Measurements from ENCODE around the gene ADORA2A.
A peak's percentile ranks its signal among the peaks of the same experiment; 100 is the strongest.

ADORA2A gene

DNA sequence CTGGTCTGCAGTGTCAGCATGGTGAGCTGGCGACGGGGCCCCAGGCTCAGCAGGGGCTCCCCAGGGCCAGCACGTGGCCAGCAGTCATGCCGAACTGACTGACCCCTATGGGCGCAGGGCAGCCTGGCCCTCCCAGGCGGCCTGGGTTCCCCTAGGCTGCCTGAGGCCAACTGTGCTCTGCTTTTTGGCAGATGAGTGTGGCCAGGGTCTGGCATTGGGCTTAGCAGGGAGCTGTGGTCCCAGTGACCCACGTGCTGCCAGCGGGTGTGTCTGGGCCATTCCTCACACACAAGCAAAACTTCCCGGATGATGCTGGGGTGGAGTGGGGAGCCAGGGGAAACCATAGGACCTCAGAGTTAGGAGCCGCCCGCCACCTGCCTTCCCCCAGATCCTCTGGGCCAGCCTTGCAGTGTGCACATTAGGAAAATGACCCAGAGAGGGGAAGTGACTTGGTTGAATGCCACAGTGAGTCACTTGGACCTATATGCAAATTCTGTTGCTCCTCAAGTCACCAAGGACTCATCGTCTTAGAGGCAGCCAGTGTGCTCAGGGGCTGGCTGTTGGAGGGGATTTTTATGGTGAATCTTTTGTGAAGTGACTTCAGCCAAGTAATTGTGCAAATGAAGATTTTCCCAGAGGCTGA lies 6.5 kb downstream of the ADORA2A start:
- DNase-seq: no peak

DNA sequence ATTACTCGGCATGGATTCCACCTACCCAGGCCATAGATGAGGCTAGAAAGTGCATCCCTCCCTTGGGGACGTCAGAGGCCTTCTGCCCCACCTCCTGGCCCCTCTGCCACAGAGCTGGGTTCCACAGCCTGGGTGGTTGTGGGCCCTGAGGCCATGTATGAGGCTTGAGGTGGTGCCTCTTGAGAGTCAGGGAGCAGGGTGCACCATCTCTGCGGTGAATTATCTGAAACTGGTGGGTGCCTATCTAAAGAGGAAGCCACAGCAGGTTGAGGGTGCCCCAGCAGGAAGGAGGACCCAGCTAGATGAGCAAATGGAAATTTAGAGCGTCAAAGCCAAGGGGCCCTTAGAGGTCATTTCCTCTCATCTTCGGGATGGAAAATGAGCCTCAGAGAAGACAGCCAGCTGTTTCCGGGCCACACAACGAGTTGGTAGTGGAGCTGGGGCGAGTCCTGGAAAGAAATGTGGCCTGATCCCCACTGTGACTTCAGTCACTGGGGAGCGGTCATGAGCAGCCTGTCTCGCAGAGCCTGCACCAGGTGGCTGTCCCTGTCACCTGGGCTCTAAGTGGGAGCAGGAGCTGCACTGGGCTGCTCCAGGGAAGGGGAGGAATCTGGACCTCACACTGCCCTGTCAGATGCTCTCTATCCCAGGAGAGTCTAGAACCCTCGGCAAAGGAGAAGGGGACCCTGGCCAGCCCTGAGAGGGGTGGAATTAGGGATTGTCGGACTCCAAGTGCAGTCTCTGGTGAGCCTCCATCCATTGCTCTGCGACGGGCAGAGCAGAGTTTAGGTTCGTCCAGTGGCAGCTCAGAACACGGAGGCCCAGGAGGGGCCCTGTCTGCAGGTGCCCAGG lies 7.3 kb downstream of the ADORA2A start:
- DNase-seq: peak; percentile 30 to 98 (median 70)

DNA sequence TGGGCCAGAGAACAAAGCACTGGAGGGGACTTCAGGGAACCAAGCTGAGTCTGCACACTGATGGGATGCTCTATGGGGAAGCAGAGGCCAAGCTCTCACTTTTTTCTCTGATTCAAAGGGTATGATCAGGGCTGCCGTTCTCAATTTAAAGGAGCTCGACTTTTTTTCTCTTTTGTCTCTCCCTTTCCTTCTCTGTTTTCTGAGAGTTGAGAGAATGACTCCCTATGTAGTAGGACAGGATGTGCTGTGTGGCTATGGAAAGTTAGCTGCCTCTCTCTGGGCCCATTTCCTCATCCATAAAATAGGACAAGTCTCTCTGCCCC lies 7.9 kb downstream of the ADORA2A start:
- DNase-seq: no peak

DNA sequence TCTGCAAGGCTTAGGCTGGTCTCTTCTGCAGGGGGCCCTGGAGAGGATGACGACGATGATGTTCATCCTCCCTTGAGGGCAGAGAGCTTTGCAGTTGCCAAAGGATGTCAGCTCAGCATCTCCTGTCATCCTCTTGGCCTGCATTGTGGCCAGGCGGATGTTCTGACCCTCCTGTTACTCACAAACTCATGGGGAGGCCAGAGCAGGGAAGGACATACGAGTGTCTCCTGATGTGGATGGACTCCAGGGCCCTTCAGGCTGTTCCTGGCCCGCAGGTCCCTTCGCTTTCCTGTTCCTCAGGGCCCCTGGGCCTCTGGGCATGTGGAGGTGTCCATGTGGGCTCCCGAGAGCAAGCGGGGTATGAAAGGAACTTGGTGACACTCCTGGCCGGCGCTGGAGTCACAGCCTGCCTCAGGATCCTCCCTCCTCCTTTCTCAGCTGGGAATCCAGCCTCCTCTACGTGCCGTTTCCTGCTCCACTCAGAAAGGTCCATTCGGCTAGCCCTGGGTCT lies 8.5 kb downstream of the ADORA2A start:
- no peak for DNase-seq

DNA sequence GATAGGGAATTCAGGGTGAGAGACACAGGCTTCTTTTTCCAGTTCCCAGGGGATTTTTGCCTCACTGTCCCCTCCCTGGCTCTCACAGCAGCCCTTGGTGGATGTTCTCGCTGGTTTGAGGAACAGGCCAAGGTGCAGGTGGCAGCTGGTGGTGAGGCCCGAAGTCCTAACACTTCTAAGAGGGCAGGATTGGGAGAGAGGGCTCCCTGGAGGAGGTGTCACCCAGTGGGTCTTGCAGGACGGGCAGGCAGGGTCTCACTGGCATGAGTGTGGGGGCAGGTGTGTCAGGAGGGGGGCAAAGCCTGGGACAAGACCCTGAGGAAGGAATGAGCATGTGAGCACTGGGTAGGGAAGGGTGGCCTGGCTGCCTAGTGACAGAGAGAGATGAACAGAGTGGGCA lies 9.2 kb downstream of the ADORA2A start:
- no peak for DNase-seq

GRCh38 chr22:24437091-24437490 lies 9.7 kb downstream of the ADORA2A start:
- no peak for DNase-seq

GRCh38 chr22:24437741-24438328 lies 10.4 kb downstream of the ADORA2A start:
- peak in 1 of 5 experiments; percentile 71 for DNase-seq

GRCh38 chr22:24440270-24440717 lies 12.9 kb downstream of the ADORA2A start:
- no peak for DNase-seq

- no peak for DNase-seq
Observed at GRCh38 chr22:24440718-24441405, 13.5 kb downstream of the ADORA2A start.

DNA sequence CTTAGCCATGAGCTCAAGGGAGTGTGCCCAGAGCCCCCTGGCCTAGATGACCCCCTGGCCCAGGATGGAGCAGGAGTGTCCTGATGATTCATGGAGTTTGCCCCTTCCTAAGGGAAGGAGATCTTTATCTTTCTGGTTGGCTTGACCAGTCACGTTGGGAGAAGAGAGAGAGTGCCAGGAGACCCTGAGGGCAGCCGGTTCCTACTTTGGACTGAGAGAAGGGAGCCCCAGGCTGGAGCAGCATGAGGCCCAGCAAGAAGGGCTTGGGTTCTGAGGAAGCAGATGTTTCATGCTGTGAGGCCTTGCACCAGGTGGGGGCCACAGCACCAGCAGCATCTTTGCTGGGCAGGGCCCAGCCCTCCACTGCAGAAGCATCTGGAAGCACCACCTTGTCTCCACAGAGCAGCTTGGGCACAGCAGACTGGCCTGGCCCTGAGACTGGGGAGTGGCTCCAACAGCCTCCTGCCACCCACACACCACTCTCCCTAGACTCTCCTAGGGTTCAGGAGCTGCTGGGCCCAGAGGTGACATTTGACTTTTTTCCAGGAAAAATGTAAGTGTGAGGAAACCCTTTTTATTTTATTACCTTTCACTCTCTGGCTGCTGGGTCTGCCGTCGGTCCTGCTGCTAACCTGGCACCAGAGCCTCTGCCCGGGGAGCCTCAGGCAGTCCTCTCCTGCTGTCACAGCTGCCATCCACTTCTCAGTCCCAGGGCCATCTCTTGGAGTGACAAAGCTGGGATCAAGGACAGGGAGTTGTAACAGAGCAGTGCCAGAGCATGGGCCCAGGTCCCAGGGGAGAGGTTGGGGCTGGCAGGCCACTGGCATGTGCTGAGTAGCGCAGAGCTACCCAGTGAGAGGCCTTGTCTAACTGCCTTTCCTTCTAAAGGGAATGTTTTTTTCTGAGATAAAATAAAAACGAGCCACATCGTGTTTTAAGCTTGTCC lies 14.3 kb downstream of the ADORA2A start:
- no peak for DNase-seq

GRCh38 chr22:24442352-24442744 lies 14.9 kb downstream of the ADORA2A start:
- no peak for DNase-seq

GRCh38 chr22:24443668-24444067 lies 16.3 kb downstream of the ADORA2A start:
- no peak for DNase-seq

GRCh38 chr22:24444251-24444650 lies 16.9 kb downstream of the ADORA2A start:
- no peak for DNase-seq

DNA sequence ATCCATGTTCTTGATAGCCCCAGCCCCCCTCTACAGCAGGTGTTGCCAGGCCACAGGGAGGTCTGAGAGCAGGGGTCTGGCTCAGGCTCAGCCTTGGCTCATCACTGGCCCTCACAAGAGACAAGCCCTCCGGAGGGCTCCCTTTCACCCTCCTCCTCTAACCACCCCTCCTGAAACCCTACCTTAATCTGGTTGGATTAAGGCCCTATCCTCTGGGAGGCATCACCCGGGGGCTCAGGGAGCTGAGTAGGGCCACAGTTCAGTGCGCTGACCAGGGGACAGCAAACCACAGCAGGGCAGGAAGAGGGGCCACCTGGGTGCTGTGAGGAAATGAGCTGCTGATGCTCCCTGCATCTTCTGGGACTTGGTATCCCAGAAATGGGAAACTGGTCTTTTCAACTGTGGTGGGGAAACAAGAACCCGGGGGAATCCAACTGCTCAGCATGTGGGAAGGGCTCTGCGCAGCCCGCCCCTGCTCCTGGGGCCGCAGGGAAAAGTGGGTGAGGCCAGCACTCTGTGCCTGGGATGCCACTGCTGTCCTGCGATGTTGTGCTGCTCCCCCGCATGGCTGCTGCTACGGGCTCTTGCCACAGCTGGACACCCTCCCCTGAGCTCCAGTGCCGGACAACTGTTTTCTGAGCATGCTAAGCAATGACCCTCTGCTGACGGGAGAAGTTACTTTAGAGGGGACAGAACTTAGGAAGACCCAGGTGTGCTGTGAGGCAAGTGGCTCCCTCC lies 17.5 kb downstream of the ADORA2A start:
- DNase-seq: no peak

- peak in 1 of 5 experiments; percentile 41 for DNase-seq
Observed at GRCh38 chr22:24445481-24446259, 18.3 kb downstream of the ADORA2A start.

GRCh38 chr22:24446260-24446611 lies 18.8 kb downstream of the ADORA2A start:
- DNase-seq: no peak

DNA sequence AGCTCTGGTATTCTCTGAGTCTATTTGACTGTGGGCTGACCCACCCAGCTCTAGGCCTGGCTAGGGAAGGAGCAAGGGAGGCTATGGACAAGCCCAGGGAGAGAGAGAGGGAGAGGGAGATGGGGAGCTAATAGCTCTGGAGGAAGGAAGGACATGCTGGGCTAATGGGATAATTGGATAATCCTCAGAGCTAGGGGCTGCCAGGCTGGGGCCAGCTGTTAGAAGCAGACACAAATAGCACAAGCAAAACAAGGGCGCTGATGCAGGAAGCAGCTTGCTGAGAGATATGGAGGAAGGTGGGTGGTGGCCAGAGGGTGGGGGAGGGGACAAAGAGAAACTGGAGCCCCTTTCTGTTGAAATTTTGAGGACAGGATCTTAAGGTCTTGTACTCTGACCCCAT lies 23.2 kb downstream of the ADORA2A start:
- no peak for DNase-seq

DNA sequence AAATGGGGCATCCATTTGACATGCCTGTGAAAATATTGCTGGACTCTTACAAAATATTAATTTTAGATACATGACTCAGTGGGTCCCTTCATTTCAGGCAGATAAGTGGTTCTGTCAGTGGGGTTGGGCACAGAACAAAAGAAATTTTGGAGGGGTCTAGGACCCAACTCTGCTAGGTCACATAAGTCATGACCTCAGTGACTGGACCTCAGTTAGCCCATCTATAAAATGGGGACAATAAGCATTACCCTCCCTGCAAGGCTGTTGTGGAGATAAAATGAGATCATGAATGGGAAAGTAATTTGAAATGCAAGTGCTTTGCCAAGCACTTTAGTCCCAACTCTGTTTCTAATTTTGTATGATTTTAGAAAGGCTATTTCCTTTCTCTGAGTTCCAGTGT lies 23.8 kb downstream of the ADORA2A start:
- DNase-seq: no peak

- no peak for DNase-seq
Observed at GRCh38 chr22:24453853-24454252, 26.5 kb downstream of the ADORA2A start.

- no peak for DNase-seq
Observed at GRCh38 chr22:24455039-24455438, 27.6 kb downstream of the ADORA2A start.
